HG03521 (cell line): ENCODE data around the gene FAM89A.

Source experiments
- ATAC-seq: cut with Tn5 transposase; IDR thresholded peaks from one replicate; pipeline ENCODE4 v1.9.1; 2021; ENCODE audit warnings: mild to moderate bottlenecking, moderate library complexity; ENCODE audit not compliant: unreplicated experiment

FAM89A gene

GRCh38 chr1:231040019-231040799 lies at the start of gene FAM89A:
Gene FAM89A, minus strand, starts transcription at chr1:231040254. Its CDS starts 43 bp downstream, at chr1:231040211.
- peak; percentile 72 for ATAC-seq

- ATAC-seq: no peak
Measured at GRCh38 chr1:231084353-231084752, 44.3 kb upstream of the FAM89A start.

GRCh38 chr1:231079163-231079562 lies 39.1 kb upstream of the FAM89A start:
- no peak for ATAC-seq

GRCh38 chr1:231078250-231078649 lies 38.2 kb upstream of the FAM89A start:
- no peak for ATAC-seq

GRCh38 chr1:231076802-231077201 lies 36.7 kb upstream of the FAM89A start:
- ATAC-seq: no peak

GRCh38 chr1:231075497-231075896 lies 35.4 kb upstream of the FAM89A start:
- ATAC-seq: no peak

GRCh38 chr1:231075020-231075419 lies 35.0 kb upstream of the FAM89A start:
- ATAC-seq: no peak

GRCh38 chr1:231074046-231074445 lies 34.0 kb upstream of the FAM89A start:
- ATAC-seq: no peak

- no peak for ATAC-seq
Measured at GRCh38 chr1:231073331-231073730, 33.3 kb upstream of the FAM89A start.

- ATAC-seq: no peak
Measured at GRCh38 chr1:231072502-231073094, 32.5 kb upstream of the FAM89A start.

GRCh38 chr1:231072041-231072440 lies 32.0 kb upstream of the FAM89A start:
- ATAC-seq: no peak

GRCh38 chr1:231070758-231071444 lies 30.8 kb upstream of the FAM89A start:
- no peak for ATAC-seq

GRCh38 chr1:231069333-231069732 lies 29.3 kb upstream of the FAM89A start:
- ATAC-seq: no peak

GRCh38 chr1:231068762-231069161 lies 28.7 kb upstream of the FAM89A start:
- no peak for ATAC-seq

- ATAC-seq: no peak
Measured at GRCh38 chr1:231065510-231066241, 25.6 kb upstream of the FAM89A start.

GRCh38 chr1:231064418-231064817 lies 24.4 kb upstream of the FAM89A start:
- ATAC-seq: no peak

GRCh38 chr1:231063331-231063730 lies 23.3 kb upstream of the FAM89A start:
- ATAC-seq: no peak

- no peak for ATAC-seq
Measured at GRCh38 chr1:231062500-231063270, 22.6 kb upstream of the FAM89A start.

- ATAC-seq: no peak
Measured at GRCh38 chr1:231059566-231060193, 19.6 kb upstream of the FAM89A start.
